Neural cell (in vitro differentiated cells): ENCODE results near the gene UNC5A. TPM values are rescaled to one million over a fixed set of nuclear protein-coding genes. Genes with fewer than 3 reads are reported as not detected.

Experiments used
- H2AFZ ChIP-seq: fragments of 200-600, 300-800 bp; sonication (generic), shearing (Covaris generic); 2 replicates; pipeline ENCODE4 v1.6.0; 2014; ENCODE audit warnings: low read depth, mild to moderate bottlenecking, antibody characterized with exemption, low read length, moderate library complexity
- H3F3A ChIP-seq: fragments of 200-600 bp; shearing (Covaris generic); 2 replicates; pipeline ENCODE4 v1.6.1; 2016; ENCODE audit warnings: mild to moderate bottlenecking, moderate library complexity, mixed read lengths, antibody characterized with exemption, low read length; ENCODE audit not compliant: insufficient read depth, poor library complexity, severe bottlenecking
- H3K27ac ChIP-seq: fragments of 200-600, 300-800 bp; sonication (generic), shearing (Covaris generic); 2 replicates; pipeline ENCODE4 v1.5.1; 2014; ENCODE audit warnings: mild to moderate bottlenecking, low read length, moderate library complexity
- H3K27me3 ChIP-seq: fragments of 300-800, 200-600 bp; sonication (generic), shearing (Covaris generic); 2 replicates; pipeline ENCODE4 v1.6.0; 2014; ENCODE audit warnings: mild to moderate bottlenecking, low read depth, low read length, moderate library complexity; ENCODE audit not compliant: insufficient read depth
- H3K36me3 ChIP-seq: fragments of 300-800, 200-600 bp; sonication (generic), shearing (Covaris generic); 2 replicates; pipeline ENCODE4 v1.5.1; 2014; ENCODE audit warnings: mild to moderate bottlenecking, antibody characterized with exemption, low read length, moderate library complexity; ENCODE audit not compliant: insufficient read depth
- H3K4me2 ChIP-seq: fragments of 300-800, 200-600 bp; sonication (generic), shearing (Covaris generic); 2 replicates; pipeline ENCODE4 v1.6.0; 2014; ENCODE audit warnings: mild to moderate bottlenecking, low read length
- H3K4me3 ChIP-seq: fragments of 300-800, 200-600 bp; sonication (generic), shearing (Covaris generic); 2 replicates; pipeline ENCODE4 v1.5.1; 2014; ENCODE audit warnings: mild to moderate bottlenecking, low read length, moderate library complexity
- H3K79me2 ChIP-seq: fragments of 200-600 bp; shearing (Covaris generic); replicated peaks from 2 replicates; pipeline ENCODE4 v1.6.0; 2014; ENCODE audit warnings: mild to moderate bottlenecking, low read length, moderate library complexity; ENCODE audit not compliant: insufficient read depth
- H3K9ac ChIP-seq: fragments of 300-800, 200-600 bp; sonication (generic), shearing (Covaris generic); 2 replicates; pipeline ENCODE4 v1.6.1; 2016; ENCODE audit warnings: mild to moderate bottlenecking, low read length, mixed read lengths
- H3K9me2 ChIP-seq: fragments of 200-600 bp; shearing (Covaris generic); 2 replicates; pipeline ENCODE4 v1.6.1; 2016; ENCODE audit warnings: mild to moderate bottlenecking, low read length, mixed read lengths; ENCODE audit not compliant: insufficient read depth
- H3K9me3 ChIP-seq: fragments of 200-600, 300-800 bp; sonication (generic), shearing (Covaris generic); 2 replicates; pipeline ENCODE4 v1.6.1; 2016; ENCODE audit warnings: mild to moderate bottlenecking, mixed run types, low read length, moderate library complexity, mixed read lengths
- H4K20me1 ChIP-seq: fragments of 200-600 bp; shearing (Covaris generic); 2 replicates; pipeline ENCODE4 v1.6.1; 2016; ENCODE audit warnings: mild to moderate bottlenecking, mixed run types; ENCODE audit not compliant: insufficient read depth
- EP300 ChIP-seq: fragments of 450-650 bp; conservative IDR thresholded peaks from 2 replicates; pipeline ENCODE4 v1.6.1; 2014; ENCODE audit warnings: antibody characterized with exemption, mild to moderate bottlenecking, moderate library complexity; ENCODE audit not compliant: poor library complexity, severe bottlenecking
- EZH2 ChIP-seq: fragments of 200-600, 300-800 bp; shearing (Covaris generic), sonication (generic); IDR thresholded peaks from 2 replicates; pipeline ENCODE4 v1.6.1; 2014; ENCODE audit warnings: antibody characterized with exemption, low read length, borderline replicate concordance, mild to moderate bottlenecking; ENCODE audit not compliant: insufficient read depth, poor library complexity, severe bottlenecking
- MXI1 ChIP-seq: fragments of 450-650 bp; conservative IDR thresholded peaks from 2 replicates; pipeline ENCODE4 v1.6.1; 2014; ENCODE audit warnings: antibody characterized with exemption, mild to moderate bottlenecking; ENCODE audit not compliant: poor library complexity, severe bottlenecking
- POLR2AphosphoS5 ChIP-seq: IDR thresholded peaks from 2 replicates; pipeline ENCODE4 v1.6.1; 2012
- RAD21 ChIP-seq: fragments of 450-650 bp; conservative IDR thresholded peaks from 2 replicates; pipeline ENCODE4 v1.6.1; 2014; ENCODE audit warnings: antibody characterized with exemption, mild to moderate bottlenecking, moderate library complexity
- SMC3 ChIP-seq: fragments of 450-650 bp; conservative IDR thresholded peaks from 2 replicates; pipeline ENCODE4 v1.6.1; 2014; ENCODE audit warnings: antibody characterized with exemption, mild to moderate bottlenecking, moderate library complexity; ENCODE audit not compliant: poor library complexity
- TAF1 ChIP-seq: IDR thresholded peaks from 2 replicates; pipeline ENCODE4 v1.6.1; 2012; ENCODE audit warnings: low read depth
- polyA plus RNA-seq: library from polyadenylated mRNA; depleted of rRNA; stranded (reverse); fragments of >200 nt; gene quantifications from 2 replicates; pipeline ENCODE4 v1.2.3, GENCODE V29; 2014
- TF ChIP-seq, protein P1 (sequence below): IDR thresholded peaks from 2 replicates; pipeline ENCODE4 v1.6.1; 2012; ENCODE audit warnings: borderline replicate concordance
- TF ChIP-seq, protein P2 (sequence below): fragments of 450-650 bp; IDR thresholded peaks from 2 replicates; pipeline ENCODE4 v1.5.1; 2014; ENCODE audit warnings: antibody characterized with exemption, mild to moderate bottlenecking, moderate library complexity; ENCODE audit not compliant: poor library complexity, severe bottlenecking

Gene UNC5A
- polyA plus RNA-seq, 1 donor from 2014 or later, result 2.7 TPM

DNA sequence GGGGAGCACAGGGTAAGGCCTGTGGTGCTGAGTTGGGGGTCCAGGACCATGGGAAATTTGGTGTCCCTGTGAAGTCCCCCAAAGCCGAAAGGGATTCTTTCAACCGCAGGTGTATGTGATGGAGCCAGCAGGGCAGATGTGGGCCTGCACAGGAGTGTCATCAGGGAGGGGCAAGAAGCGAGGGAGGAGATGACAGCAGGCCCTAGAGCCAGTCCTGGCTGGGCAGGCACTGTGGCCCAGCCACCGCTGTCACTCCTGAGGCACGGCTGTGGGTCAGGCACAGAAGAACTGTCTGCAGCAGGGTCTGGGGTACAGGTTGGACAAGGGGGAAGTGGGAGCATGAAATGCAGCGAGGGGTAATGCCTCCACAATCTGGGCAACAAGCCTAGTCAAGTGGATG is 83.9 kb downstream of the UNC5A start:
- no peak overlapping the region for H3K27ac ChIP-seq
- no peak overlapping the region for H3K9ac ChIP-seq
- no peaks in the 10 kb centered on the region for H3K36me3 ChIP-seq
- H3K9me2 ChIP-seq, result no peaks in the 10 kb centered on the region
- no peaks in the 10 kb centered on the region for H3F3A ChIP-seq
- TF ChIP-seq, protein P1, sequence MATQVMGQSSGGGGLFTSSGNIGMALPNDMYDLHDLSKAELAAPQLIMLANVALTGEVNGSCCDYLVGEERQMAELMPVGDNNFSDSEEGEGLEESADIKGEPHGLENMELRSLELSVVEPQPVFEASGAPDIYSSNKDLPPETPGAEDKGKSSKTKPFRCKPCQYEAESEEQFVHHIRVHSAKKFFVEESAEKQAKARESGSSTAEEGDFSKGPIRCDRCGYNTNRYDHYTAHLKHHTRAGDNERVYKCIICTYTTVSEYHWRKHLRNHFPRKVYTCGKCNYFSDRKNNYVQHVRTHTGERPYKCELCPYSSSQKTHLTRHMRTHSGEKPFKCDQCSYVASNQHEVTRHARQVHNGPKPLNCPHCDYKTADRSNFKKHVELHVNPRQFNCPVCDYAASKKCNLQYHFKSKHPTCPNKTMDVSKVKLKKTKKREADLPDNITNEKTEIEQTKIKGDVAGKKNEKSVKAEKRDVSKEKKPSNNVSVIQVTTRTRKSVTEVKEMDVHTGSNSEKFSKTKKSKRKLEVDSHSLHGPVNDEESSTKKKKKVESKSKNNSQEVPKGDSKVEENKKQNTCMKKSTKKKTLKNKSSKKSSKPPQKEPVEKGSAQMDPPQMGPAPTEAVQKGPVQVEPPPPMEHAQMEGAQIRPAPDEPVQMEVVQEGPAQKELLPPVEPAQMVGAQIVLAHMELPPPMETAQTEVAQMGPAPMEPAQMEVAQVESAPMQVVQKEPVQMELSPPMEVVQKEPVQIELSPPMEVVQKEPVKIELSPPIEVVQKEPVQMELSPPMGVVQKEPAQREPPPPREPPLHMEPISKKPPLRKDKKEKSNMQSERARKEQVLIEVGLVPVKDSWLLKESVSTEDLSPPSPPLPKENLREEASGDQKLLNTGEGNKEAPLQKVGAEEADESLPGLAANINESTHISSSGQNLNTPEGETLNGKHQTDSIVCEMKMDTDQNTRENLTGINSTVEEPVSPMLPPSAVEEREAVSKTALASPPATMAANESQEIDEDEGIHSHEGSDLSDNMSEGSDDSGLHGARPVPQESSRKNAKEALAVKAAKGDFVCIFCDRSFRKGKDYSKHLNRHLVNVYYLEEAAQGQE, result no peak
- no peak for TF ChIP-seq SMC3
- TF ChIP-seq POLR2AphosphoS5, result no peak
- no peak for TF ChIP-seq EP300
- TF ChIP-seq EZH2, result no peak
- TF ChIP-seq TAF1, result no peak
- TF ChIP-seq RAD21, result no peak
- no peak for TF ChIP-seq MXI1
- no peaks in the 10 kb centered on the region for H3K79me2 ChIP-seq
- no peaks in the 10 kb centered on the region for H3K9me3 ChIP-seq
- no peak overlapping the region for H3K4me3 ChIP-seq
- H3K4me2 ChIP-seq, result no peak overlapping the region
- H2AFZ ChIP-seq, result no peak overlapping the region
- no peaks in the 10 kb centered on the region for H4K20me1 ChIP-seq
- no peaks in the 10 kb centered on the region for H3K27me3 ChIP-seq

DNA sequence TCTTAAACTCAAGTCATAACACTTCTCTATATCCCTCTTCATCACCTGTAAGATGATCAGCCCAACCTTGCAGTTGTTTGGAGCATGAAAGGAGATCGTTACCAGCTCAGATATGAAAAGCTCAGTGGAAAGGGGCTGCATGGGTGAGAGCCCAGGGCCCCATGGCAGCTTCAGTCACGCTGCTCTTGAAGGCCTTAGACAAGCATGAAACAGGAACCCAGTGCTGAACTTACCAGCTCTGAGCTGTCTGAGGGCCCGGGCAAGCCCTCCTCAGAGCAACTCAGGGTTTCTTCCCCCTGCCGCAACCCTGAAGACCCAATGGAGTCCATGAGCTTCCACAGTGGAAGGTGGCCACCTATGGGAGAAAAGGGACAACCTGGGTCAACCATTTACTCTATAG is 85.5 kb downstream of the UNC5A start:
- no peaks in the 10 kb centered on the region for H4K20me1 ChIP-seq
- H3K9me2 ChIP-seq, result no peaks in the 10 kb centered on the region
- H3K4me3 ChIP-seq, result no peak overlapping the region
- H3F3A ChIP-seq, result no peaks in the 10 kb centered on the region
- no peaks in the 10 kb centered on the region for H3K36me3 ChIP-seq
- no peaks in the 10 kb centered on the region for H3K27me3 ChIP-seq
- H3K79me2 ChIP-seq, result no peaks in the 10 kb centered on the region
- H3K9ac ChIP-seq, result no peak overlapping the region
- H3K9me3 ChIP-seq, result no peaks in the 10 kb centered on the region
- no peak overlapping the region for H2AFZ ChIP-seq
- H3K27ac ChIP-seq, result no peak overlapping the region
- TF ChIP-seq, protein P1, result no peak
- TF ChIP-seq EP300 (no peak), POLR2AphosphoS5 (no peak), TAF1 (no peak), EZH2 (no peak), RAD21 (no peak), SMC3 (no peak), MXI1 (no peak)
- TF ChIP-seq, protein P2, sequence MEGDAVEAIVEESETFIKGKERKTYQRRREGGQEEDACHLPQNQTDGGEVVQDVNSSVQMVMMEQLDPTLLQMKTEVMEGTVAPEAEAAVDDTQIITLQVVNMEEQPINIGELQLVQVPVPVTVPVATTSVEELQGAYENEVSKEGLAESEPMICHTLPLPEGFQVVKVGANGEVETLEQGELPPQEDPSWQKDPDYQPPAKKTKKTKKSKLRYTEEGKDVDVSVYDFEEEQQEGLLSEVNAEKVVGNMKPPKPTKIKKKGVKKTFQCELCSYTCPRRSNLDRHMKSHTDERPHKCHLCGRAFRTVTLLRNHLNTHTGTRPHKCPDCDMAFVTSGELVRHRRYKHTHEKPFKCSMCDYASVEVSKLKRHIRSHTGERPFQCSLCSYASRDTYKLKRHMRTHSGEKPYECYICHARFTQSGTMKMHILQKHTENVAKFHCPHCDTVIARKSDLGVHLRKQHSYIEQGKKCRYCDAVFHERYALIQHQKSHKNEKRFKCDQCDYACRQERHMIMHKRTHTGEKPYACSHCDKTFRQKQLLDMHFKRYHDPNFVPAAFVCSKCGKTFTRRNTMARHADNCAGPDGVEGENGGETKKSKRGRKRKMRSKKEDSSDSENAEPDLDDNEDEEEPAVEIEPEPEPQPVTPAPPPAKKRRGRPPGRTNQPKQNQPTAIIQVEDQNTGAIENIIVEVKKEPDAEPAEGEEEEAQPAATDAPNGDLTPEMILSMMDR, result no peak
- no peak overlapping the region for H3K4me2 ChIP-seq
